WERI-Rb-1 (cell line): Measurements from ENCODE around the gene IMMP2L.

Source experiments
- DNase-seq: peaks from one replicate; pipeline ENCODE4 v3.0.0-alpha.2; 2020
- H3K27ac ChIP-seq: fragments of 250-450 bp; sonication (Bioruptor Pico); 2 replicates; pipeline ENCODE4 v1.5.1; 2020; ENCODE audit warnings: mild to moderate bottlenecking, moderate library complexity
- H3K27me3 ChIP-seq: fragments of 250-450 bp; sonication (Bioruptor Pico); 2 replicates; pipeline ENCODE4 v1.5.1; 2021; ENCODE audit warnings: mild to moderate bottlenecking, low read depth, moderate library complexity; ENCODE audit not compliant: insufficient read depth, severe bottlenecking
- H3K36me3 ChIP-seq: fragments of 250-450 bp; sonication (Bioruptor Pico); 2 replicates; pipeline ENCODE4 v1.5.1; 2020; ENCODE audit warnings: mild to moderate bottlenecking, moderate library complexity
- H3K4me3 ChIP-seq: 2 replicates; pipeline ENCODE4 v1.5.1; 2011; ENCODE audit warnings: low read depth, mild to moderate bottlenecking, control low read depth, low read length
- H3K9me3 ChIP-seq: fragments of 250-450 bp; sonication (Bioruptor Pico); 2 replicates; pipeline ENCODE4 v1.5.1; 2021; ENCODE audit warnings: mild to moderate bottlenecking, moderate library complexity; ENCODE audit not compliant: severe bottlenecking
- CTCF ChIP-seq: IDR thresholded peaks from 2 replicates; pipeline ENCODE4 v1.5.1; 2011; ENCODE audit warnings: low read depth, mild to moderate bottlenecking, control low read depth, inconsistent platforms, low read length

IMMP2L gene

GRCh38 chr7:111138193-111138569, 424.1 kb downstream of the IMMP2L start:
- H3K36me3 ChIP-seq = no peaks in the 10 kb centered on the region
- no peak for TF ChIP-seq CTCF
- H3K4me3 ChIP-seq = no peak overlapping the region
- no peaks in the 10 kb centered on the region for H3K9me3 ChIP-seq
- DNase-seq = no peak
- H3K27me3 ChIP-seq = no peaks in the 10 kb centered on the region
- no peak overlapping the region for H3K27ac ChIP-seq

DNA sequence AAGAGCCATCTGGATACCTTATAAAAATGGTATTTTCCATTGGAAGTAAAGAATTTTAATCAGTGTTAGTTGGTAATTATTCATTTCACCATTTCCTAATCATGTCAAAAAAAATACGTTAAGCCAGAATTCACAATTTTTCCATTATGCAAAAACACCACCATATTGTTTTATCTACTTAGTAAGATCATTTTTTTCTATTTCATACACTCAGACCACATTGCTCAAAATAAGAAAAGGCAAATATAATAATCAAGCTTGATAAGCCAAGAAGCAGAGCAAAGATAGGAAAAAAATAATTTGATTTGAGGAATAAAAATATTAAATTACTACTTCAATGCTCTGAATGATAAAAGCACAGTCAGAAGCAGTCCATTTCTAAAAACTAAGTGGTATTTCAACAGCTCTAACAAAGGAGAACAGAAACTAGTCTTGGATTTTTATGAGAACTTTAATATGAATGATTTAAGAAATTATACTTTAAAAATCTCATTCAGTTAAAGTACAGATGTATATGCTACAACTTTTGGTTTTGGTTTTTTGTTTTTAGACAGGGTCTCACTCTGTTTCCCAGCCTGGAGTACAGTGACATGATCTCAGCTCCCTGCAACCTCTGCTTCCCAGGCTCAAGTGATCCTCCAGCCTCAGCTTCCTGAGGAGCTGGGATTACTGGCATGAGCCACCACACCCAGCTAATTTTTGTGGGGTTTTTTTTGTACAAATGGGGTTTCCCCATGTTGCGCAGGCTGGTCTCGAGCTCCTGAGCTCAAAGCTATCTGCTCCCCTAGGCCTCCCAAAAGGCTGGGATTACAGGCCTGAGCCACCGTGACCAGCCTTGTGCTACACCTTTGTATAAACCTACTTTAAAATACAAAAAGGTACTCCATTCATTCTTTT, 424.7 kb downstream of the IMMP2L start:
- no peak for TF ChIP-seq CTCF
- Histone ChIP-seq H3K4me3 (no peak overlapping the region), H3K27me3 (no peaks in the 10 kb centered on the region), H3K36me3 (no peaks in the 10 kb centered on the region), H3K27ac (no peak overlapping the region), H3K9me3 (no peaks in the 10 kb centered on the region)
- DNase-seq = no peak

- H3K4me3 ChIP-seq = no peak overlapping the region
- DNase-seq = no peak
- no peak overlapping the region for H3K27ac ChIP-seq
- no peak for TF ChIP-seq CTCF
- H3K36me3 ChIP-seq = no peaks in the 10 kb centered on the region
- no peaks in the 10 kb centered on the region for H3K9me3 ChIP-seq
- no peaks in the 10 kb centered on the region for H3K27me3 ChIP-seq
Observed at GRCh38 chr7:111132833-111133232, 429.5 kb downstream of the IMMP2L start.

- H3K4me3 ChIP-seq = no peak overlapping the region
- TF ChIP-seq CTCF = no peak
- no peaks in the 10 kb centered on the region for H3K36me3 ChIP-seq
- DNase-seq = no peak
- H3K27ac ChIP-seq = no peak overlapping the region
- H3K27me3 ChIP-seq = no peaks in the 10 kb centered on the region
- H3K9me3 ChIP-seq = no peaks in the 10 kb centered on the region
Observed at GRCh38 chr7:111129435-111129834, 432.9 kb downstream of the IMMP2L start.

- H3K27me3 ChIP-seq = no peaks in the 10 kb centered on the region
- TF ChIP-seq CTCF = no peak
- DNase-seq = no peak
Observed at GRCh38 chr7:111126987-111127386, 435.3 kb downstream of the IMMP2L start.

DNA sequence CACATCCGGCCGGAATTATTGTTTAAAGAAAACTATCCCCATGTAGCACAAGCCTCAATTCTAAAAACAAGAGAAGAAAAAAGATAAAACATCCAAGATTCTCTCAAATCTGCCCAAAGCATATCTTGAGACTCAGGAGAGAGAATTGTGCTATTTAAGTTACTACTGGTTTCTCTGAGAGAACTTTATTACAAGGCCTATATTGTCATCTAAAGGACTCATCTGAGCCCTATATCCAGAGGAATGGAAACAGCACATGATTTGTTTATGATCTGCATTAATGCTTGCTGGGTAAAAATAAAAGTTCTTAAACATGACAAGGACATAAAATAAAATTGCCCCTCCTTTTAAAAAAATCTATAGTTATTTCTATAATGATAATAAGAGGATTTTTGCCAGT, 446.3 kb downstream of the IMMP2L start:
- DNase-seq = no peak
- H3K27ac ChIP-seq = no peak overlapping the region
- no peak for TF ChIP-seq CTCF
- no peaks in the 10 kb centered on the region for H3K27me3 ChIP-seq
- no peak overlapping the region for H3K4me3 ChIP-seq
- no peaks in the 10 kb centered on the region for H3K9me3 ChIP-seq
- H3K36me3 ChIP-seq = no peaks in the 10 kb centered on the region

More at GRCh38 chr7:111126987-111127386, 435.3 kb downstream of the IMMP2L start:
- no peaks in the 10 kb centered on the region for H3K36me3 ChIP-seq
- H3K9me3 ChIP-seq = no peaks in the 10 kb centered on the region
- H3K27ac ChIP-seq = no peak overlapping the region
- no peak overlapping the region for H3K4me3 ChIP-seq
